Type B pancreatic cell (in vitro differentiated cells): Measurements from ENCODE around the gene PKHD1. TPM values are rescaled to one million over a fixed set of nuclear protein-coding genes. Genes with fewer than 3 reads are reported as not detected.

Experiments used
- DNase-seq: peaks from one replicate; pipeline ENCODE4 v3.0.0; 2021; ENCODE audit warnings: mixed read lengths; ENCODE audit not compliant: unreplicated experiment; ENCODE audit errors: extremely low spot score
- H3K27ac Mint-ChIP-seq: 2 replicates; pipeline ENCODE4 v1.8.0; 2021; ENCODE audit warnings: mild to moderate bottlenecking, mixed read lengths
- H3K27me3 Mint-ChIP-seq: 2 replicates; pipeline ENCODE4 v1.8.0; 2021; ENCODE audit warnings: mixed read lengths
- H3K36me3 Mint-ChIP-seq: 2 replicates; pipeline ENCODE4 v1.8.0; 2021; ENCODE audit warnings: mixed read lengths
- H3K4me1 Mint-ChIP-seq: one replicate; pipeline ENCODE4 v1.8.0; 2021; ENCODE audit warnings: mixed read lengths; ENCODE audit not compliant: unreplicated experiment
- H3K4me3 Mint-ChIP-seq: 2 replicates; pipeline ENCODE4 v1.8.0; 2021; ENCODE audit warnings: mild to moderate bottlenecking, mixed read lengths
- H3K9me3 Mint-ChIP-seq: 2 replicates; pipeline ENCODE4 v1.8.0; 2021; ENCODE audit warnings: mixed read lengths
- total RNA-seq: library from RNA; stranded (reverse); gene quantifications from 2 replicates; pipeline ENCODE4 v1.2.1, GENCODE V29; 2021; ENCODE audit warnings: low replicate concordance
- TF ChIP-seq, protein P1 (sequence below): fragments of 200-600 bp; sonication (generic); conservative IDR thresholded peaks from 2 replicates; pipeline ENCODE4 v1.5.0; 2021; ENCODE audit warnings: antibody characterized with exemption, mild to moderate bottlenecking

PKHD1 gene
- total RNA-seq, 1 donor from 2014 or later, result 0.75 TPM

DNA sequence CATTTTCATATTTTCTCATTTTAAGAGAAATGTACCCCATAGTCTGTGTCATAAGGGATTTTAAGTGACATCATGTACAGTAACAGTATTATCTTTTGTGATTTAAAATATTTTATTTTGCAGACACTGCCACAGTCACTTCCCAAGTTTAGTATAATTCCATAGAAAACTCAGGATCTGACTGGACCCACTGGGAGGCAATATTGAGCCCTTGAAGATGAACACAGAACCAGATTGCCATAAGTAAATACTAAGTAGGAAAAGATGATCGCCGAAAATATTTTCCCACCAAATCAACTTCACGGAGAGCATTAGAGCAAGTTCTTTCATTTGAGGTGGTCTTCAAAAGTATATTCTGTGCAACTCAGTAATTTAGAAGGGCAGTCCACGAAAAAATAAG is 17.6 kb upstream of the PKHD1 start:
- TF ChIP-seq, protein P1, sequence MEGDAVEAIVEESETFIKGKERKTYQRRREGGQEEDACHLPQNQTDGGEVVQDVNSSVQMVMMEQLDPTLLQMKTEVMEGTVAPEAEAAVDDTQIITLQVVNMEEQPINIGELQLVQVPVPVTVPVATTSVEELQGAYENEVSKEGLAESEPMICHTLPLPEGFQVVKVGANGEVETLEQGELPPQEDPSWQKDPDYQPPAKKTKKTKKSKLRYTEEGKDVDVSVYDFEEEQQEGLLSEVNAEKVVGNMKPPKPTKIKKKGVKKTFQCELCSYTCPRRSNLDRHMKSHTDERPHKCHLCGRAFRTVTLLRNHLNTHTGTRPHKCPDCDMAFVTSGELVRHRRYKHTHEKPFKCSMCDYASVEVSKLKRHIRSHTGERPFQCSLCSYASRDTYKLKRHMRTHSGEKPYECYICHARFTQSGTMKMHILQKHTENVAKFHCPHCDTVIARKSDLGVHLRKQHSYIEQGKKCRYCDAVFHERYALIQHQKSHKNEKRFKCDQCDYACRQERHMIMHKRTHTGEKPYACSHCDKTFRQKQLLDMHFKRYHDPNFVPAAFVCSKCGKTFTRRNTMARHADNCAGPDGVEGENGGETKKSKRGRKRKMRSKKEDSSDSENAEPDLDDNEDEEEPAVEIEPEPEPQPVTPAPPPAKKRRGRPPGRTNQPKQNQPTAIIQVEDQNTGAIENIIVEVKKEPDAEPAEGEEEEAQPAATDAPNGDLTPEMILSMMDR, result no peak
- no peak for DNase-seq
- Mint-ChIP-seq H3K36me3 (no peaks in the 10 kb centered on the region), H3K27me3 (peaks cover 12% of the 10 kb centered on the region), H3K4me3 (no peak overlapping the region), H3K4me1 (no peaks in the 10 kb centered on the region), H3K9me3 (peaks cover 4% of the 10 kb centered on the region), H3K27ac (no peak overlapping the region)

DNA sequence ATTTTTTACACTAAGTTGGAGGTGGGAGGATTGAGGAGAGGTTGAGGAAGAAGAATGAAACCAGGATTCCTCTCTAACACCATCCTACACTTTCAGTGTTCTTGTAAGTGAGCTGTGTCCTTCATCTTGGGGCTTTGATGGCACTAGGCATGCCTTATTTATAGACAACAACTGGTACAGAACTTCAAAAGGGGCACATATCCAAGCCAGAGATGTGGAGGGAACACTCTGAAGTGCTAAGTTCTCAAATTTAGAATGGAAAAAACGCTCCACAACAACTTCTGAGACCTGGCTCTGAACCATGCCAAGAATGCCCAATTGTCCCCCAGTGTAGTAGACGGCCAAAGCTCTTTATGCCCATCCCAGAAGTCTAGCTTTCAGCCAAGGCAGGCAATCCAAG is 16.2 kb upstream of the PKHD1 start:
- TF ChIP-seq, protein P1, result no peak
- Mint-ChIP-seq H3K36me3 (no peaks in the 10 kb centered on the region), H3K27me3 (peaks cover 12% of the 10 kb centered on the region), H3K9me3 (peaks cover 4% of the 10 kb centered on the region), H3K4me1 (no peaks in the 10 kb centered on the region), H3K4me3 (no peak overlapping the region), H3K27ac (no peak overlapping the region)
- no peak for DNase-seq

DNA sequence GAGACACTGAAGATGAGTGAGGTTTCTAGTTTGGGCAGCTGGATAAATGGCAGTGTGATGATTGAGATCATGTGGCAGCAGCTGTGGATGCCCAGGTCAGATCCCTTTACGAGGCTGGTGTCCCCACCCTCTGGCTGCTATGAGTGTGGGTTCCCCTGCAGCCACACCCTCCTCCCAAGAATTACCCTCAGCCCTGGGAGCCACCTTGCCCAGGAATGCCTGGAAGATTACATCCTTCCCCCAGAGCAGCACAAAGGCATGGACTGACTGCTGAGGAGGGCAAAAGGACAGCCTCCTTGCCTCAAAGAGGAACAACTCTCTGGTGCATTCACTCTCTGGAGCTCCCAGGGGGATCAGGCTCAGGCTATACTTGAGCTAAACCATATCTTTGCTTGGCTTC is 15.0 kb upstream of the PKHD1 start:
- no peak overlapping the region for H3K4me3 Mint-ChIP-seq
- H3K36me3 Mint-ChIP-seq, result no peaks in the 10 kb centered on the region
- H3K4me1 Mint-ChIP-seq, result no peaks in the 10 kb centered on the region
- TF ChIP-seq, protein P1, result no peak
- no peak overlapping the region for H3K27ac Mint-ChIP-seq
- H3K27me3 Mint-ChIP-seq, result peaks cover 12% of the 10 kb centered on the region
- DNase-seq, result no peak
- peaks cover 7% of the 10 kb centered on the region for H3K9me3 Mint-ChIP-seq

DNA sequence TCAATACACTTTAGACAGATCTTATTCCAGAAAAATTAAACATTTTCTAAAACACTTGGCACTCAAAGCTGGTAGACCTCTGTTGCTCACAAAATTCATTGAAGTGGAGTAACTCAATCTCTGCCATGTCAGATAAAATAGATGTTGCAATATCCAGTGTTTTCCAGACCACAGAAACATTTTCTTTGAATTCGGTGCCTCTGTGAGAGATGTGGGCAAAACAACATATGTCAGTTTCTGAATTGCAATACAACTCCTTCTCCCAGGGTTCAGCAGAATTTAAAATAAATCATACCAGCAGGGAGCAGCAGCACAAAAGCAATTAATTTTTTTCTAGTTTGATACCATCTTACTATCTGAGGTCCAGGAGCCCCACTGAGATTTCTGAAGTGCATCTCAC is 11.3 kb upstream of the PKHD1 start:
- TF ChIP-seq, protein P1, result no peak
- peaks cover 12% of the 10 kb centered on the region for H3K27me3 Mint-ChIP-seq
- H3K4me1 Mint-ChIP-seq, result no peaks in the 10 kb centered on the region
- DNase-seq, result no peak
- H3K4me3 Mint-ChIP-seq, result no peak overlapping the region
- no peaks in the 10 kb centered on the region for H3K36me3 Mint-ChIP-seq
- H3K27ac Mint-ChIP-seq, result no peak overlapping the region
- H3K9me3 Mint-ChIP-seq, result peaks cover 12% of the 10 kb centered on the region

DNA sequence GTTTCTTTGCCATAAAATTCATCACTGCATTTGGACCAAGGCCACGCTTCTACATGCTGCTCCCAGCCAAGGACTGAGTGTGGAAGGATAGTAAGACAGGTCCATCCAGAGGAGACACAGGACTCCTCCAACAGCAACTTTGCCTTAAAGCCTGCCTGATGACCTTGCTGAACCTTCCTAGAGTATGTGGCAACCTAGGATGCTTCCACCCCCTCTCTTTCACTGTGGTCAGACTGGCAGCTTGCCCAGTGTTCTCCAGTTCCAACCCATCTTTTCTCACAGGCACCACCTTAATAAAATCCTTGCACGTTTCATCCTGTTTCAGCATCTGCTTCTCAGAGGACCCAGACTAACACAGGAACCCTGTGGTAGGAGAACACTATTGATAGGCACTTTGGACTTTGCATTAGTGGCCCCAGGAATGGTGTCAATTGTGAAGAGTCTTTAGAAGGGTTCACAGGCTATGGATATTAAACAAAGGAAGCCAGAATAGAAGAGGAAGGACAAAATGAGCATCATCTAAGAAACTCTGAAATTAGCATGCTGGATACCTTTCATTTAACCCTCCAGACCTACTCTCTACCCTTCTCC is 2.4 kb upstream of the PKHD1 start:
- H3K9me3 Mint-ChIP-seq, result no peaks in the 10 kb centered on the region
- DNase-seq, result no peak
- H3K27me3 Mint-ChIP-seq, result peaks cover 3% of the 10 kb centered on the region
- TF ChIP-seq, protein P1, result no peak
- H3K36me3 Mint-ChIP-seq, result no peaks in the 10 kb centered on the region
- no peak overlapping the region for H3K4me3 Mint-ChIP-seq
- no peak overlapping the region for H3K27ac Mint-ChIP-seq
- peaks cover 7% of the 10 kb centered on the region for H3K4me1 Mint-ChIP-seq

DNA sequence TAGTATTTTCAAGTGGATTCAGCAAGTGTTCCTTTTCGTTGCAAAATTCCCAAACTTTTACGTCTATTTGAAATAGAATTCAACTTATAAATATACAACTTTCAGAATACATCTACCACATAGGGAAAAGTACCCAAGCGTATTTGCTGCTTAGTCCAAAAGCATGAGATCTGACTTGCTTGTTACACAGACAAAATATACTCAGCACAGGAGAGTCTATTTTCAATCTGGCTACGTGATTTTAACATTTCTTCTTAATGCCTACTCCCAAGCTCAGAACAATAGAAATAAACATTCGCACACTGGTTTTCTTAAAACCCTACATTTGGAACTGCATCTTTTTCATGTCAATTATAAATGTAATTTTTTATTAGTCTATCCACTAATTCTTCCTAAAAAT is 672 bp downstream of the PKHD1 start:
- Mint-ChIP-seq H3K27ac (no peak overlapping the region), H3K4me1 (peaks cover 7% of the 10 kb centered on the region), H3K36me3 (no peaks in the 10 kb centered on the region), H3K27me3 (peaks cover 7% of the 10 kb centered on the region), H3K4me3 (no peak overlapping the region), H3K9me3 (no peaks in the 10 kb centered on the region)
- TF ChIP-seq, protein P1, result no peak
- no peak for DNase-seq
